HG02759 (cell line): ENCODE measurements around the gene LKAAEAR1.

ENCODE experiments used
- ATAC-seq: cut with Tn5 transposase; IDR thresholded peaks from one replicate; pipeline ENCODE4 v1.9.1; 2021; ENCODE audit warnings: mild to moderate bottlenecking, moderate library complexity; ENCODE audit not compliant: unreplicated experiment

The LKAAEAR1 gene

GRCh38 chr20:64068386-64069208 lies 15.6 kb downstream of the LKAAEAR1 start:
- no peak for ATAC-seq

GRCh38 chr20:64067733-64068307 lies 16.4 kb downstream of the LKAAEAR1 start:
- ATAC-seq, result no peak

- ATAC-seq, result no peak
Measured at GRCh38 chr20:64067005-64067632, 17.1 kb downstream of the LKAAEAR1 start.

GRCh38 chr20:64065974-64066343 lies 18.2 kb downstream of the LKAAEAR1 start:
- no peak for ATAC-seq

GRCh38 chr20:64065062-64065973 lies 18.9 kb downstream of the LKAAEAR1 start:
- no peak for ATAC-seq

GRCh38 chr20:64064145-64064698 lies 20.0 kb downstream of the LKAAEAR1 start:
- ATAC-seq, result no peak

- ATAC-seq, result no peak
Measured at GRCh38 chr20:64063389-64064144, 20.6 kb downstream of the LKAAEAR1 start.

GRCh38 chr20:64062596-64063388 lies 21.4 kb downstream of the LKAAEAR1 start, which contains the start of gene TCEA2:
TCEA2 (plus strand) TSS chr20:64063198; CDS start chr20:64063313, 115 bp downstream.
- peak; percentile 88 for ATAC-seq

GRCh38 chr20:64062276-64062595 lies 22.0 kb downstream of the LKAAEAR1 start:
- no peak for ATAC-seq

GRCh38 chr20:64058536-64058935 lies 25.7 kb downstream of the LKAAEAR1 start:
- ATAC-seq, result no peak

GRCh38 chr20:64057628-64058498 lies 26.3 kb downstream of the LKAAEAR1 start:
- ATAC-seq, result peak; percentile 49

GRCh38 chr20:64056889-64057627 lies 27.1 kb downstream of the LKAAEAR1 start:
- peak; percentile 22 for ATAC-seq

GRCh38 chr20:64056639-64056888 lies 27.6 kb downstream of the LKAAEAR1 start:
- no peak for ATAC-seq

GRCh38 chr20:64055893-64056638 lies 28.1 kb downstream of the LKAAEAR1 start:
- ATAC-seq, result no peak

GRCh38 chr20:64055396-64055892 lies 28.8 kb downstream of the LKAAEAR1 start:
- ATAC-seq, result no peak

GRCh38 chr20:64053841-64054661 lies 30.1 kb downstream of the LKAAEAR1 start:
- no peak for ATAC-seq
